Glutamatergic neuron (in vitro differentiated cells): Measurements from ENCODE around the gene CYB561D2. TPM values are rescaled to one million over a fixed set of nuclear protein-coding genes. Genes with fewer than 3 reads are reported as not detected.

ENCODE experiments used
- DNase-seq: peaks from one replicate; pipeline ENCODE4 v3.0.0; 2022
- H3K27ac Mint-ChIP-seq: one replicate; pipeline ENCODE4 v1.8.0; 2020; ENCODE audit warnings: mild to moderate bottlenecking, mixed read lengths, inconsistent platforms; ENCODE audit not compliant: unreplicated experiment
- H3K27me3 Mint-ChIP-seq: one replicate; pipeline ENCODE4 v1.8.0; 2020; ENCODE audit warnings: mild to moderate bottlenecking, moderate library complexity, mixed read lengths, inconsistent platforms; ENCODE audit not compliant: unreplicated experiment
- H3K36me3 Mint-ChIP-seq: one replicate; pipeline ENCODE4 v1.8.0; 2020; ENCODE audit warnings: mild to moderate bottlenecking, mixed read lengths, inconsistent platforms; ENCODE audit not compliant: unreplicated experiment
- H3K4me1 Mint-ChIP-seq: one replicate; pipeline ENCODE4 v1.8.0; 2020; ENCODE audit warnings: mild to moderate bottlenecking, low read depth, mixed read lengths, inconsistent platforms; ENCODE audit not compliant: unreplicated experiment
- H3K4me3 Mint-ChIP-seq: one replicate; pipeline ENCODE4 v1.8.0; 2020; ENCODE audit warnings: mild to moderate bottlenecking, mixed read lengths, inconsistent platforms; ENCODE audit not compliant: unreplicated experiment
- H3K9me3 Mint-ChIP-seq: one replicate; pipeline ENCODE4 v1.8.0; 2020; ENCODE audit warnings: mild to moderate bottlenecking, moderate library complexity, mixed read lengths, inconsistent platforms; ENCODE audit not compliant: unreplicated experiment
- total RNA-seq: library from RNA; stranded (reverse); fragmentation: NEBNext Ultra II Directional; extraction: Animal tissue kit (Norgen Biotek cat#: 25700); gene quantifications from one replicate; pipeline ENCODE4 v1.2.1, GENCODE V29; 2021; ENCODE audit not compliant: unreplicated experiment
- TF ChIP-seq, protein P1 (sequence below): fragments of 200-600 bp; sonication (generic); IDR thresholded peaks from one replicate; pipeline ENCODE4 v1.5.0; 2021; ENCODE audit not compliant: partially characterized antibody, unreplicated experiment

CYB561D2 gene
- total RNA-seq, 1 donor from 2014 or later, result 12.6 TPM

DNA sequence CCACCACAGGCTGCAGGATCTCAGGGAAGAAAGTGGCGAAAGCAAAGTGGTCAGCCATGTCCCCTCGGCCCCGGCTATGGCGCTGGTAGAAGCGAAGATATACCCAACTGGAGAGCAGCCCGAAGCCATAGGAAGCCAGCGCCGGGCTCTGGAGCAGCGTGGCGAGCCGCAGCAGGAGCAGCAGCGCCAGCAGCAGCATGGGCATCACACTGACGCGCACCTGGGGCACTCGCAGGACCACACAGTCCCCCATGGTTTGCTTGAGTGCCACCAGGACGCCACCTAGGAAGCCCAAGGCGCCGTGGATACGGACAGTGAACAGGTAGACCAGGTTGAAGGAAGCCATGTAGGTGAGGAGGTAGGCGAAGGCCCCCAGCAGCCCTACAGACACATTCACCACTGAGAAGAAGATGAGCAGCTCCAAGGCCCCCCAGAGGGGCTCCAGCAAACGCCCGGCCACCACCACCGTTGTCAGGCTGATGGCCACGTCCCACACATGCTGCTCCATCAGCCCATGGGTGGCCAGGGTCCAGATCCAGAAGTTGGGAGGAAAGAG, 7.8 kb downstream of the CYB561D2 start:
- H3K36me3 Mint-ChIP-seq, result no peaks in the 10 kb centered on the region
- DNase-seq, result no peak
- peaks cover 9% of the 10 kb centered on the region for H3K9me3 Mint-ChIP-seq
- H3K4me3 Mint-ChIP-seq, result peak overlapping the region; percentile 94
- TF ChIP-seq, protein P1, sequence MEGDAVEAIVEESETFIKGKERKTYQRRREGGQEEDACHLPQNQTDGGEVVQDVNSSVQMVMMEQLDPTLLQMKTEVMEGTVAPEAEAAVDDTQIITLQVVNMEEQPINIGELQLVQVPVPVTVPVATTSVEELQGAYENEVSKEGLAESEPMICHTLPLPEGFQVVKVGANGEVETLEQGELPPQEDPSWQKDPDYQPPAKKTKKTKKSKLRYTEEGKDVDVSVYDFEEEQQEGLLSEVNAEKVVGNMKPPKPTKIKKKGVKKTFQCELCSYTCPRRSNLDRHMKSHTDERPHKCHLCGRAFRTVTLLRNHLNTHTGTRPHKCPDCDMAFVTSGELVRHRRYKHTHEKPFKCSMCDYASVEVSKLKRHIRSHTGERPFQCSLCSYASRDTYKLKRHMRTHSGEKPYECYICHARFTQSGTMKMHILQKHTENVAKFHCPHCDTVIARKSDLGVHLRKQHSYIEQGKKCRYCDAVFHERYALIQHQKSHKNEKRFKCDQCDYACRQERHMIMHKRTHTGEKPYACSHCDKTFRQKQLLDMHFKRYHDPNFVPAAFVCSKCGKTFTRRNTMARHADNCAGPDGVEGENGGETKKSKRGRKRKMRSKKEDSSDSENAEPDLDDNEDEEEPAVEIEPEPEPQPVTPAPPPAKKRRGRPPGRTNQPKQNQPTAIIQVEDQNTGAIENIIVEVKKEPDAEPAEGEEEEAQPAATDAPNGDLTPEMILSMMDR, result no peak
- H3K4me1 Mint-ChIP-seq, result peaks cover 14% of the 10 kb centered on the region
- peak overlapping the region; percentile 75 for H3K27ac Mint-ChIP-seq
- peaks cover 4% of the 10 kb centered on the region for H3K27me3 Mint-ChIP-seq

DNA sequence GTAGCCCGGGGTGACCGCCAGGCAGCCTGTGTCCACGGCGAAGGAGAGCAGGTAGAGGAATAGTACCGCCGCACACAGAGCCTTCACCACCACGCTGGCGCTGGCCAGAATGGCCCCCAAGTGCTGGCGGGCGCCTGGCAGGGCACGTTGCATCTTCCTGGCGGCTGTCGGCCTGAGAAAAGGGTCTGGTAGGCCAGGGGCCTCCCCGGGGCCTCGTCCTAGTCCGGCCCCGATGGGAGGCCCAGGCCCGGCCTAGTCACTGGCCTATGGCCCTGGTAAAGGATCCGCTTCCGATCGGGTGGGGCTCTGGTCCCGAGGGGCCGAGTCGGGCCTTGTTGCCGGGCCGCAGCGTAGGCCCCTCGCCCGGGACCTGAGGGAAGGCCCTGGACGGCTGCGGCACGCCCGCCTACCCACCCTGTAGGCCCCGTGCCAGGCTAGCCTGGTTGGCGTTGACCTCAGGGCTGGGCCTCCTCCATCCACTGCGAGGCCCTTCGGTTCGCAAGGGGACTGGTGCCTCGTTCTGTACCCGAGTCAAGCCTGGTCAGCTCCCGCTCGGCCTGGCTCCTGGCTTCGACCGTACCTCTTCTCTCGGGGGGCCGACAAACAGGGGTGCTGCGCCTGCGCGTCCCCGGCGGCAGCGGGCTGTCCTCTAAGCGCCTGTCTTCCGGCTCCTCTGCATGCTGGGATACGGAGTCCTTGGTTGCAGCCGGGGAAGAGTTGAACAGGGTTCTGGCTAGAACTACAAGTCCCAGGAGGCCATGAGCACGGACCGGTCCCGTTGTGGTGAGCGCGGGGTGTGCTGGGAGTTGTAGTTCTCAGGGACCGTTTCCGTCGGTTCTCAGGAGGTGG, 8.5 kb downstream of the CYB561D2 start, which contains the start of gene TMEM115:
Gene TMEM115, minus strand, starts transcription at position 611 of the 849 bp plus-strand sequence. Its CDS starts 458 bp downstream, at position 153.
- Mint-ChIP-seq H3K9me3 (peaks cover 9% of the 10 kb centered on the region), H3K4me1 (peaks cover 14% of the 10 kb centered on the region), H3K27me3 (peaks cover 6% of the 10 kb centered on the region), H3K36me3 (no peaks in the 10 kb centered on the region), H3K4me3 (peak within 1 kb of the TSS; percentile 94), H3K27ac (peak within 1 kb of the TSS; percentile 76)
- DNase-seq, result peak; percentile 93
- TF ChIP-seq, protein P1, result no peak

DNA sequence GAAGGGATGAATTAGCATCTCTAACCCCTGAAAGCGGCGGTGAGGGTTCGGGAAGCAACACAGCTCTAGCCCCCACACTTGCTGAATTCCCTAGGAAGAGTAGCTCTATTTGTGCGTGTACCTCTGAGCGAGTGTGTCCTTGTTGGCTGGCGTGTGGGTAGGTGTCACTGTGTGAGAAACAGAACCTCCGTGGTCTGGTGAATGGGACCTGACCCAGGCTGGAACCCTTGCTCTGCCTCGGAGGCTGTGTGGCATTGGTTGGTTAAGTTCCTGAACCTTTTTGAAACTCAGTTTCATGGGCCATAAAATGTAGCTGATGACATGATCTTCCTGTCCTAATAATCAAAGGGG, 9.1 kb downstream of the CYB561D2 start:
- Mint-ChIP-seq H3K27me3 (peaks cover 6% of the 10 kb centered on the region), H3K9me3 (peaks cover 9% of the 10 kb centered on the region), H3K4me3 (peak overlapping the region; percentile 94), H3K4me1 (peaks cover 14% of the 10 kb centered on the region), H3K36me3 (no peaks in the 10 kb centered on the region), H3K27ac (peak overlapping the region; percentile 55)
- DNase-seq, result no peak
- TF ChIP-seq, protein P1, result no peak

GRCh38 chr3:50364573-50365079, 14.0 kb downstream of the CYB561D2 start:
- Mint-ChIP-seq H3K4me3 (peak overlapping the region; percentile 78), H3K36me3 (no peaks in the 10 kb centered on the region), H3K27ac (peak overlapping the region; percentile 55), H3K4me1 (peaks cover 12% of the 10 kb centered on the region), H3K9me3 (peaks cover 11% of the 10 kb centered on the region), H3K27me3 (peaks cover 8% of the 10 kb centered on the region)
- DNase-seq, result peak; percentile 58
- TF ChIP-seq, protein P1, result no peak
